Endothelial cell of umbilical vein (primary cell): ENCODE results near the gene CCL4. TPM values are rescaled to one million over a fixed set of nuclear protein-coding genes. Genes with fewer than 3 reads are reported as not detected.

Experiments used
- BruUV-seq: library from RNA; stranded (reverse); fragments of 400-500 nt; replicated peaks from 2 replicates; lab custom pipeline; 2021; lab: Mats Ljungman, UMichigan
- CTCF ChIA-PET: fragments of 300-600, 350-600 bp; sonication (Branson Sonifier 250); formaldehyde crosslinking; loops from one replicate; lab custom pipeline; 2021; ENCODE audit warnings: antibody characterized with exemption, inconsistent platforms; lab: Charles Lee
- POLR2A ChIA-PET: fragments of 300-600, 350-600 bp; sonication (Branson Sonifier 250); formaldehyde crosslinking; loops from one replicate; lab custom pipeline; 2021; ENCODE audit warnings: antibody characterized with exemption, inconsistent platforms; lab: Charles Lee
- DNase-seq: peaks from one replicate; pipeline ENCODE4 v3.0.0-alpha.2; 2011; ENCODE audit warnings: low read depth, low spot score
- FAIRE-seq: peaks from 2 replicates; lab custom pipeline; 2011; peaks lifted over from hg19 to GRCh38; lab: Jason Lieb, UNC
- H2AFZ ChIP-seq: 2 replicates; pipeline ENCODE4 v1.6.0; 2012; ENCODE audit warnings: low read depth, low read length, control low read depth, inconsistent platforms
- H3K27ac ChIP-seq: 2 replicates; pipeline ENCODE4 v1.5.1; 2011; ENCODE audit warnings: low read depth, mild to moderate bottlenecking, control low read depth, low read length, moderate library complexity; ENCODE audit not compliant: insufficient read depth
- H3K27me3 ChIP-seq, 2 experiments: 2 replicates each; pipeline versions ENCODE4 v1.6.0 to v1.6.1; 2011; ENCODE audit warnings: low read length in 2 of 2, mixed read lengths in 1 of 2; ENCODE audit not compliant: control insufficient read depth in 2 of 2, insufficient read depth in 2 of 2
- H3K36me3 ChIP-seq, 2 experiments: 2 replicates in 1 of 2; 3 replicates in 1 of 2; pipeline ENCODE4 v1.5.1; 2011; ENCODE audit warnings: low read length in 2 of 2, mild to moderate bottlenecking in 1 of 2, moderate library complexity in 1 of 2; ENCODE audit not compliant: control insufficient read depth in 2 of 2, insufficient read depth in 2 of 2; ENCODE audit errors: extremely low read depth in 1 of 2
- H3K4me1 ChIP-seq: 3 replicates; pipeline ENCODE4 v1.5.1; 2011; ENCODE audit warnings: mild to moderate bottlenecking, low read length; ENCODE audit not compliant: control insufficient read depth, insufficient read depth; ENCODE audit errors: extremely low read depth
- H3K4me2 ChIP-seq: 2 replicates; pipeline ENCODE4 v1.6.1; 2011; ENCODE audit warnings: low read length, control low read depth, mixed read lengths; ENCODE audit not compliant: insufficient read depth
- H3K4me3 ChIP-seq, 3 experiments: fragments of 200-600 bp in 1 of 3; sonication (generic), shearing (Covaris generic) in 1 of 3; replicated peaks in 1 of 3; 2 replicates each; pipeline ENCODE4 v1.5.1; 2011 to 2016; ENCODE audit warnings: control low read depth in 3 of 3, low read length in 3 of 3, mild to moderate bottlenecking in 2 of 3, inconsistent platforms in 1 of 3, low read depth in 1 of 3, moderate library complexity in 1 of 3; ENCODE audit not compliant: insufficient read depth in 1 of 3
- H3K79me2 ChIP-seq: 2 replicates; pipeline ENCODE4 v1.6.0; 2012; ENCODE audit warnings: low read length, inconsistent platforms; ENCODE audit not compliant: control insufficient read depth, insufficient read depth
- H3K9ac ChIP-seq: replicated peaks from 2 replicates; pipeline ENCODE3; 2011; ENCODE audit warnings: low read length, control low read depth; ENCODE audit not compliant: insufficient read depth; ENCODE audit errors: extremely low read depth
- H3K9me1 ChIP-seq: replicated peaks from 3 replicates; pipeline ENCODE4 v1.6.0; 2011; ENCODE audit warnings: mild to moderate bottlenecking, low read length; ENCODE audit not compliant: control insufficient read depth, insufficient read depth; ENCODE audit errors: extremely low read depth
- H3K9me3 ChIP-seq: replicated peaks from 2 replicates; pipeline ENCODE4 v1.5.1; 2012; ENCODE audit warnings: low read length, inconsistent platforms; ENCODE audit not compliant: control insufficient read depth, insufficient read depth
- H4K20me1 ChIP-seq: replicated peaks from 2 replicates; pipeline ENCODE3; 2011; ENCODE audit warnings: mild to moderate bottlenecking, low read length; ENCODE audit not compliant: control insufficient read depth, insufficient read depth; ENCODE audit errors: extremely low read depth
- EZH2 ChIP-seq: IDR thresholded peaks from 2 replicates; pipeline ENCODE4 v1.6.1; 2012; ENCODE audit warnings: borderline replicate concordance, low read depth, mild to moderate bottlenecking, moderate library complexity, low read length, inconsistent platforms; ENCODE audit not compliant: severe bottlenecking
- FOS ChIP-seq: IDR thresholded peaks from 2 replicates; pipeline ENCODE4 v1.6.1; 2011; ENCODE audit warnings: mild to moderate bottlenecking, low read length, moderate library complexity, borderline replicate concordance; ENCODE audit not compliant: insufficient read depth
- GATA2 ChIP-seq: IDR thresholded peaks from 2 replicates; pipeline ENCODE4 v1.7.0; 2011; ENCODE audit warnings: low read depth, mild to moderate bottlenecking, moderate library complexity, mixed read lengths, low read length; ENCODE audit not compliant: insufficient read length, insufficient read depth
- JUN ChIP-seq: IDR thresholded peaks from 2 replicates; pipeline ENCODE4 v1.6.1; 2011; ENCODE audit warnings: borderline replicate concordance, low read depth; ENCODE audit not compliant: insufficient read length, insufficient read depth
- MYC ChIP-seq: IDR thresholded peaks from one replicate; pipeline ENCODE4 v1.6.1; 2011; ENCODE audit warnings: mild to moderate bottlenecking, low read depth, low read length
- POLR2A ChIP-seq: IDR thresholded peaks from 2 replicates; pipeline ENCODE4 v1.6.1; 2012; ENCODE audit warnings: low read depth, mild to moderate bottlenecking, control low read depth, low read length
- POLR2AphosphoS5 ChIP-seq: IDR thresholded peaks from 2 replicates; pipeline ENCODE4 v1.6.1; 2012; ENCODE audit warnings: low read depth, mild to moderate bottlenecking, control low read depth, low read length, moderate library complexity; ENCODE audit not compliant: insufficient read depth
- dilution Hi-C: fragments of 300-500 bp; cut with MboI; formaldehyde crosslinking; loops from one replicate; pipeline ENCODE4 v1.15.0; 2019; ENCODE audit warnings: low sequenced_read_pairs; ENCODE audit not compliant: extremely low pct_ligation_motif_present
- intact Hi-C: fragments of 100-400 bp; cut with micrococcal nuclease; formaldehyde crosslinking; loops from one replicate; pipeline ENCODE4 v1.10.0; 2022
- polyA plus RNA-seq, 4 experiments: library from polyadenylated mRNA; depleted of rRNA in 3 of 4; stranded (reverse) in 3 of 4; unstranded in 1 of 4; fragments of >200 nt; gene quantifications; 2 replicates each; pipeline versions ENCODE4 v1.2.1 to v1.2.3, GENCODE V29; 2011 to 2012; ENCODE audit warnings: missing spikeins in 1 of 4
- total RNA-seq: library from RNA; stranded (reverse); gene quantifications from 2 replicates; pipeline ENCODE4 v1.2.3, GENCODE V29; 2021
- TF ChIP-seq, protein P1 (sequence below): IDR thresholded peaks from 2 replicates; pipeline ENCODE4 v1.6.1; 2011; ENCODE audit not compliant: insufficient read depth, insufficient read length
- TF ChIP-seq, protein P2 (sequence below), 2 donors: IDR thresholded peaks; 1 replicate in 1 of 2; 2 replicates in 1 of 2; pipeline ENCODE4 v1.5.1; 2011; ENCODE audit warnings: low read length in 2 of 2, mild to moderate bottlenecking in 2 of 2, moderate library complexity in 2 of 2, control low read depth in 1 of 2, inconsistent platforms in 1 of 2, low read depth in 1 of 2; ENCODE audit not compliant: insufficient read depth in 1 of 2; ENCODE audit errors: extremely low read depth in 1 of 2

Gene CCL4
- total and polyA plus RNA-seq, 2 donors (not counting 3 experiments of a cell fraction or from before 2014, with no cell fraction given): not detected

DNA sequence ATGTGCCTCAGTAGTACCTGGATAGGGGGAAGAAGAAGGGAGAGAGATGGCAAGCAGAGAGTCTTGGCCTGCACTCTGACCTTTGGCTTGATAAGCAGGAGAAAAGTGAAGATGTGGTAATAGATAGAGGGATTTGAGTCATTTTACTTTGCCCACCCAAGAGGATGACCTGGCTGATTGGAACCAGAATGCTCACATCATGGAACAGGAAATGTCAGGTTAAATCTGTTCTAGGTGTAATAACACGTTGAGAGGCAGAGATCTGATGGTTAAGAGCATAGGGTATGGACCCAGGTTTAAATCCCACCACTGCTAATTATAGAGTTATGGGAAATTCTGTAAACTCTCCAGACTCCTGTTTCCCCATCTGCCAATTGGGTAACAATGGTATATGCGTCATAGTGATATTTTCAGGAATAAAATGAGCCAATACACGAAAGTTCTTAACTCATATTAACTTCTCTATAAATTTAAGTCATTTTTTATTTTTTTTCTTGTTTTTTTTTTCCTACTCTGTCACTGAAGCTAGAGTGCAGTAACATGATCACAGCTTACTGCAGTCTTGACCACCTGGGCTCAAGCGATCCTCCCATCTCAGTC, 47.6 kb upstream of the CCL4 start:
- intact Hi-C loops (no loop called here), dilution Hi-C loops (no loop called here)
- Histone ChIP-seq H3K4me2 (no peak overlapping the region), H3K9me1 (no peaks in the 10 kb centered on the region), H3K4me1 (no peaks in the 10 kb centered on the region), H3K4me3 (no peak overlapping the region), H3K79me2 (no peaks in the 10 kb centered on the region), H3K9me3 (no peaks in the 10 kb centered on the region), H3K9ac (no peak overlapping the region), H3K27ac (no peak overlapping the region), H3K36me3 (no peaks in the 10 kb centered on the region), H3K27me3 (peaks cover 0 to 4% of the 10 kb centered on the region in 2 experiments), H4K20me1 (no peaks in the 10 kb centered on the region), H2AFZ (no peak overlapping the region)
- FAIRE-seq (no peak), DNase-seq (no peak)
- BruUV-seq: no TSS peak
- CTCF ChIA-PET: interaction anchor here (1.7 to 2.9 kb wide), 3 partner anchors 16 to 87 kb away, joined by 5 to 10 read pairs (median 9); no protein-coding TSS in a partner anchor
- TF ChIP-seq JUN: no peak
- no peak for TF ChIP-seq MYC
- no peak for TF ChIP-seq POLR2AphosphoS5
- TF ChIP-seq POLR2A: no peak
- POLR2A ChIA-PET: no interaction called here

GRCh38 chr17:36057911-36058310, 45.7 kb upstream of the CCL4 start:
- Histone ChIP-seq H3K4me2 (no peak overlapping the region), H3K4me1 (no peaks in the 10 kb centered on the region), H2AFZ (no peak overlapping the region), H4K20me1 (no peaks in the 10 kb centered on the region), H3K9me3 (no peaks in the 10 kb centered on the region), H3K9ac (no peak overlapping the region), H3K9me1 (no peaks in the 10 kb centered on the region), H3K79me2 (no peaks in the 10 kb centered on the region), H3K27ac (no peak overlapping the region), H3K27me3 (peaks cover 0 to 4% of the 10 kb centered on the region in 2 experiments), H3K4me3 (no peak overlapping the region), H3K36me3 (no peaks in the 10 kb centered on the region)
- POLR2A ChIA-PET: no interaction called here
- intact Hi-C loops (no loop called here), dilution Hi-C loops (no loop called here)
- TF ChIP-seq, protein P1, sequence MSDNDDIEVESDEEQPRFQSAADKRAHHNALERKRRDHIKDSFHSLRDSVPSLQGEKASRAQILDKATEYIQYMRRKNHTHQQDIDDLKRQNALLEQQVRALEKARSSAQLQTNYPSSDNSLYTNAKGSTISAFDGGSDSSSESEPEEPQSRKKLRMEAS: no peak
- TF ChIP-seq EZH2 (no peak), POLR2AphosphoS5 (no peak), POLR2A (no peak), FOS (no peak), MYC (no peak), GATA2 (no peak), JUN (no peak)
- TF ChIP-seq, protein P2, sequence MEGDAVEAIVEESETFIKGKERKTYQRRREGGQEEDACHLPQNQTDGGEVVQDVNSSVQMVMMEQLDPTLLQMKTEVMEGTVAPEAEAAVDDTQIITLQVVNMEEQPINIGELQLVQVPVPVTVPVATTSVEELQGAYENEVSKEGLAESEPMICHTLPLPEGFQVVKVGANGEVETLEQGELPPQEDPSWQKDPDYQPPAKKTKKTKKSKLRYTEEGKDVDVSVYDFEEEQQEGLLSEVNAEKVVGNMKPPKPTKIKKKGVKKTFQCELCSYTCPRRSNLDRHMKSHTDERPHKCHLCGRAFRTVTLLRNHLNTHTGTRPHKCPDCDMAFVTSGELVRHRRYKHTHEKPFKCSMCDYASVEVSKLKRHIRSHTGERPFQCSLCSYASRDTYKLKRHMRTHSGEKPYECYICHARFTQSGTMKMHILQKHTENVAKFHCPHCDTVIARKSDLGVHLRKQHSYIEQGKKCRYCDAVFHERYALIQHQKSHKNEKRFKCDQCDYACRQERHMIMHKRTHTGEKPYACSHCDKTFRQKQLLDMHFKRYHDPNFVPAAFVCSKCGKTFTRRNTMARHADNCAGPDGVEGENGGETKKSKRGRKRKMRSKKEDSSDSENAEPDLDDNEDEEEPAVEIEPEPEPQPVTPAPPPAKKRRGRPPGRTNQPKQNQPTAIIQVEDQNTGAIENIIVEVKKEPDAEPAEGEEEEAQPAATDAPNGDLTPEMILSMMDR (IDR thresholded peaks at IDR 0.05; ENCODE audit: extremely low read depth in 1 of 2, insufficient read depth in 1 of 2, low read depth in 1 of 2, low read length in 2 of 2): no peak
- no TSS peak for BruUV-seq
- FAIRE-seq: no peak
- CTCF ChIA-PET: interaction anchor here (2.5 to 2.9 kb wide), 2 partner anchors 14 to 89 kb away, joined by 10 to 13 read pairs; no protein-coding TSS in a partner anchor
- DNase-seq: no peak
